Erythroblast (primary cell): Measurements from ENCODE around the gene ZFP1.

Experiments used
- GATA1 ChIP-seq: IDR thresholded peaks from 2 replicates; pipeline ENCODE4 v1.6.1; 2011; ENCODE audit warnings: low read depth, mild to moderate bottlenecking, control low read depth, low read length, moderate library complexity
- POLR2A ChIP-seq: IDR thresholded peaks from 2 replicates; pipeline ENCODE4 v1.6.1; 2011; ENCODE audit warnings: mild to moderate bottlenecking, low read length

DNA sequence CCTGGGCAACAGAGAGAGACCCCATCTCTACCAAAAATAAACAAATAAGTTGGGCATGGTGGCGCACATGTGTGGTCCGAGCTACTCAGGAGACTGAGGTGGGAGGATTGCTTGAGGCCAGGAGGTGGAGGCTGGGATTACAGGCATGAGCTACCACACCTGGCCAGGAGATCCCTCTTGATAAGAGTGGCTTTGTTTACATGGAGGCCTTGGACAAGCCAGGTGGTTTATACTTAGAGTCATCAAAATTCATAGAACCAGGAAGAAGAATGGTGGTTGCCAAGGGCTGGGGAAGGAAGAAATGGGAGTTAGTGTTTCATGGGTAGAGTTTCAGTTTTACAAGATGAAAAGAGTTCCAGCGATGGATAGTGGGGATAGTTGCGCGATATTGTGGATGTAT, 8.8 kb upstream of the ZFP1 start:
- TF ChIP-seq POLR2A (no peak), GATA1 (no peak)
